Activated T-cell treated with anti-CD3 and anti-CD28 coated beads, Interleukin-2, amount 50 U/mL, for 72 hours (primary cell): Measurements from ENCODE around the gene C2CD2. TPM values are rescaled to one million over a fixed set of nuclear protein-coding genes. Genes with fewer than 3 reads are reported as not detected.

Experiments used
- ATAC-seq, 2 donors: fragments of 150-1000 bp; cut with Tn5 transposase; replicated peaks in 1 of 2; 2 replicates each; pipeline ENCODE4 v1.10.0; 2021; ENCODE audit warnings: moderate library complexity in 2 of 2, mild to moderate bottlenecking in 1 of 2
- DNase-seq, 2 donors: peaks; one replicate each; pipeline ENCODE4 v3.0.0; 2021 to 2022; ENCODE audit warnings: mixed read lengths in 1 of 2
- H3K27ac Mint-ChIP-seq: one replicate; pipeline ENCODE4 v1.8.0; 2022; ENCODE audit warnings: mild to moderate bottlenecking, moderate library complexity, mixed read lengths
- H3K27me3 Mint-ChIP-seq: one replicate; pipeline ENCODE4 v1.8.0; 2022; ENCODE audit warnings: low read depth, mixed read lengths
- H3K36me3 Mint-ChIP-seq, 2 donors: one replicate each; pipeline ENCODE4 v1.8.0; 2022; ENCODE audit warnings: mixed read lengths in 2 of 2, mild to moderate bottlenecking in 1 of 2; ENCODE audit not compliant: insufficient read depth in 2 of 2
- H3K4me1 Mint-ChIP-seq: one replicate; pipeline ENCODE4 v1.8.0; 2022; ENCODE audit warnings: low read depth, mixed read lengths
- H3K4me3 Mint-ChIP-seq, 2 donors: one replicate each; pipeline ENCODE4 v1.8.0; 2022; ENCODE audit warnings: mild to moderate bottlenecking in 2 of 2, mixed read lengths in 2 of 2, moderate library complexity in 2 of 2
- H3K9me3 Mint-ChIP-seq, 2 donors: one replicate each; pipeline ENCODE4 v1.8.0; 2022; ENCODE audit warnings: mixed read lengths in 2 of 2
- total RNA-seq, 2 donors: library from RNA; stranded (reverse); gene quantifications; one replicate each; pipeline ENCODE4 v1.2.3, GENCODE V29; 2022

Gene C2CD2
- total RNA-seq, 2 donors from 2014 or later: 6.9 to 15.1 TPM

DNA sequence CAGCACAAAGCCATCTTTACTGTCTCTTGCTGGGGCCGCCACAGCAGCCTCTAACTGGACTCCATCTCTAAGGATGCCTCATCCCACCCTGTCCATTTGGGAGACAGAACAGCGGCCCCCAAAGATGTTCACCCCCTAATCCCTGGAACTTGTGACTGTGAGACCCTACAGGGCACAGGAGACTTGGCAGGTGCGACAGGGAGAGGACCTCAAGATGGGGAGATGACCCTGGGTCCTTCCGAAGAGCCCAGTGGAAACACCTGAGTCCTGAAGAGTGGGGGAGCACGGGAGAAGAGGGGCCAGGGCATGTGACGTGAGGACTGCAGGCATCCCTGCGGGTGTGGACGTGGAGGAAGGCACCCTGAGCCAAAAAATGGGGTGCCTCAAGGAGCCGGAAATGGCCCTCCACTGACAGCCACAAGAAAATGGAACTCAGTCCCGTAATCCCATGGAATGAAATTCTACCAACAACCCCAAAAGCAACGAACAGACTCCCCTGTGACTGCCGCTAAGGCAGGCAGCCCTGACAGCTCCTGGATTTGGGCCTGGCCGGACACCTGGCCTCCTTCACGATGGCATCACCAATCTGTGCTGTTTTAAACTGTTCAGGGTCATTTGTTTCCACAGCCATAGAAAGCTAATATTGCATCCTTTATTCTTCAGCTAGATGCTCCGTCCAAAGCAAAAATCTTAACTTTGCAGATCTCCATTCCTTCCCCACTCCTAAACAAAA, 34.0 kb downstream of the C2CD2 start:
- H3K27ac Mint-ChIP-seq: no peak overlapping the region
- no peak overlapping the region for H3K4me3 Mint-ChIP-seq
- peaks cover 43% of the 10 kb centered on the region for H3K4me1 Mint-ChIP-seq
- H3K9me3 Mint-ChIP-seq: no peaks in the 10 kb centered on the region
- H3K27me3 Mint-ChIP-seq: no peaks in the 10 kb centered on the region
- no peak for ATAC-seq
- no peak for DNase-seq
- peaks cover 0 to 2% of the 10 kb centered on the region in 2 donors for H3K36me3 Mint-ChIP-seq

DNA sequence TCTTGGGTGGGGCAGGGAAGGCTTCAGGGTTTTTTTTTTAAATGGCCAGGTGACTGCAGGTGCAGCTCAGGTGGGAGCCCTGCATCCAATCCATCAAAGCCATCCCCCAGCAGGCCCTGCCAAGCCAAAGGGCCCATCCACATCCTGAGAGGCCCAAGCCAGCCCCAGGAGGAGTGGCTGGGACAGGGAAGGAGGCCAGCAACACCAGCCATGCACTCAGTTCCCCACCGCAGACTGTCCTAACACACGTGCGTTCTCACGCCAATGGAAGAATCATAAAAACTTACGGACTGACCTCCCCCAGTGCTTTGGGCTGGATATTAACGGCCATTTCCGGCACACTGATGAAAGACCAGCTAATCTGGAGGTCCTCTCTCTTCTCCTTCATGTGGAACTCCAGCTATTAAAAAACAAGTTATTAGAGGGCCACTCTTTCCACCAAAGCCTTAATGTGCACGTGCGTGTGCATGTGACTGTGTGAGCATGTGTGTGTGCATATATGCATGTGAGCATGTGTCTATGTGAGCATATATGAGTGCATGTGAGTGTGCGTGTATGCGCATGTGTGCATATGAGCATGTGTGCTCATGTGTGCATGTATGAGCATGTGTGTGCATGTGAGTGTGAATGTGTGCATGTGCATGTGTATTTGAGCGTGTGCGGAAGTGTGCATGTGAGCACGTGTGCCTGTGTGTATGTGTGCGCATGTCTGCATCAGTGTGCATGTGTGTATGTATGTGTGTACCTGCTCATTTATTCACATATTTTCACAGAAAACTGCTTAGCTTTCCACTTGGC, 35.1 kb downstream of the C2CD2 start:
- no peaks in the 10 kb centered on the region for H3K9me3 Mint-ChIP-seq
- H3K27ac Mint-ChIP-seq: no peak overlapping the region
- H3K36me3 Mint-ChIP-seq: peaks cover 0 to 2% of the 10 kb centered on the region in 2 donors
- no peaks in the 10 kb centered on the region for H3K27me3 Mint-ChIP-seq
- DNase-seq: no peak
- H3K4me3 Mint-ChIP-seq: no peak overlapping the region
- ATAC-seq: no peak
- H3K4me1 Mint-ChIP-seq: peaks cover 32% of the 10 kb centered on the region

DNA sequence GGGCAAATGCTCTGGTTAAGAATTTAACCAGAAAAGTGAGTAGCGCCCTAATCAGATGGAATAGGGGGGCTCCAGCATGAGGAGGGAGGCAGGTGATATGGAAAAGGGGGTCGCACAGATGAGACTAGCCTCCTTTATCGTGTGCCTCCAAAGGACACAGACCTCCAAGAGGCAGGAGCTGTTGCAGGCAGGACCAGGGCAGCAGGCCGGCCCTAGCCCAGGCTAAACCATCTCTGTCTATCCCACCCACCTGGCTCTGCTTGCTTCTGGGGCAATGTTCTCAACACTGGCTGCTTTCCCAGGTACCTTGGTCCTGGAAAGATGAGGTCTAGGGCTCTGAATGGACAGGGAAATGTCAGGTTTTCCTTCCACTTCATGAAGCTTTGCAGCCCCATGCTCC, 36.3 kb downstream of the C2CD2 start:
- Mint-ChIP-seq H3K4me3 (no peak overlapping the region), H3K9me3 (no peaks in the 10 kb centered on the region), H3K36me3 (peaks cover 0 to 2% of the 10 kb centered on the region in 2 donors), H3K27me3 (no peaks in the 10 kb centered on the region), H3K4me1 (peaks cover 20% of the 10 kb centered on the region), H3K27ac (no peak overlapping the region)
- ATAC-seq (no peak), DNase-seq (no peak)

DNA sequence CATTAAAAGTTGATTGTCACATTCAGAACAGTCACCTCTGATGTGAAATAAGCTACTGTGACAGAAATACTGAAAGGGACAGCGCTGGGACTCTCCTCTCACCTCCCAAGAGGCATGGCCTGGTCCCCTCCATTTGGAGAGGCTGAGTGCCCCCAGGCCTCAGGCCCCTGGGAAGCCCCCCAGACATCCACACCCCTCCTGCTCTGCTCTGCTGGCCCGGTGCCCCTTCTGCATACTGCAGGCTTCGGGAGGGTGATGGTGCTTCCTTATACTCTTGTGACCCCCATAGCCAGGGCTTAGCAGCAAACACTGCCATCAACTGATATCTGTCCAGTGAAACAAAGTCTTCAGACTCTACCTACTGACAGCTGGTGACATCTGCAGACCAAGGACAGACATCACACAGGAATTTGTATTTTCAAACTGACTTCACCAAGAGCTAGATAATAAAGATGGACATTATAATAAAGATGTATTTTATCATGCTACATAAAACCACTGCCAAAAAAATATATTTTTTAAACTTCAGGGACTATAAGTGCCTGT, 36.9 kb downstream of the C2CD2 start:
- Mint-ChIP-seq H3K27me3 (no peaks in the 10 kb centered on the region), H3K4me3 (no peak overlapping the region), H3K4me1 (peaks cover 14% of the 10 kb centered on the region), H3K27ac (no peak overlapping the region), H3K36me3 (peaks cover 0 to 2% of the 10 kb centered on the region in 2 donors), H3K9me3 (no peaks in the 10 kb centered on the region)
- DNase-seq (no peak), ATAC-seq (no peak)

DNA sequence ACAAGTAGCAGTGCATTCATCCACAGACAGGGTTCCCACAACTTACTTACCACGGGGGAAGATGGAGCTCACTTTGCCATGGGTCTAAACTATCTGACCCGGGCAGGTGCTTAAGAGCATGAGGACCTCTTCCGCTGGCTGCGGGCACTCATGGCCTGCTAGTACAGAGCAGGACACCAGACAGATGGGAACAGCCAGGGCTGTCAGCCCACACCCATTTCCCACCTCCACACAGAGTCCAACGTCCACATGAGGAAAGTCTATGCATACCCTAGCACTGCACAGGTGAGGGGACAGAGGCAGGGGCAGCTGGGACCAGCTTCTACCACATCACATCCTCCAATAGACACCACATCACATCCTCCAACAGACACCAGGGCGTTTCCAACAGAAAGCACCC, 38.9 kb downstream of the C2CD2 start:
- H3K27ac Mint-ChIP-seq: no peak overlapping the region
- H3K4me1 Mint-ChIP-seq: no peaks in the 10 kb centered on the region
- ATAC-seq (no peak), DNase-seq (no peak)
- H3K27me3 Mint-ChIP-seq: no peaks in the 10 kb centered on the region
- H3K36me3 Mint-ChIP-seq: peaks cover 0 to 2% of the 10 kb centered on the region in 2 donors
- no peaks in the 10 kb centered on the region for H3K9me3 Mint-ChIP-seq
- no peak overlapping the region for H3K4me3 Mint-ChIP-seq

DNA sequence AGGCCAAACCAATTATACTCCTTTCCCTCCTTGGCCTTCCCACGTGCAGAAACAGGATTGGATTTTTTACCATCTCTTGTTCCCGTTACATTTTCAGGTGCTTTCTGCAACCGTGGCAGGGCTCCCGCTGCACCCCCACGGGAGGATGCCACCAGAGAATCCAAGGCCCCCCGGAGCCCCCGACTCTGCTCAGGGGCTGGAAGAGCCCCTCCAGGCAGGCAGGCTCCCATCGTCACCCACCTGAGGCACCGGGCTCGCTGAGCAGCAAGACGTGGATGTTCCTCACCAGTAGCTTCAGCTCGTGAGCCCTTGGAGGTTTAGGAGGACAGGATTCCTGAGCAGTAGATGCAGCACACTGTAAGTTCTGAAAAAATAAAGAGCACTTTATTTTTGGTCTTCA, 39.5 kb downstream of the C2CD2 start:
- no peak for DNase-seq

DNA sequence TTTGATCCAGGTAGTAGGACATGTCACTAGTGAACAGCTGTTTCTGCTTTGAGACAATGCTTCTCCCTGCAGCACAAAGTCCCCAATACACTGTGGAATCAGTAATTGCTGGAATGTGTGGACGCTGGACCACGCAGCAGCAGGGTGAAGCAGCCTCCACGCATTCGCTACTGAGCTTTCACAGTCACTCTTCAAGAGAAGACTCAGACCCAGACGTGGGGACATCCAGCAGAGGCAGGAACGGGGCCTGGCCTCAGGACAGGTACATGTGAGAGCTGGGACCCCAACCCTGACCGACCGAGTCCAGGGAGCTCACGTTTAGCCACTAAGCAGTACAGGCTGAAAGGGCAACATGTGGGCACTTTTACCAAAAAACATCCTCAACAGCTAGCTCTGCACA, 40.6 kb downstream of the C2CD2 start:
- no peak for ATAC-seq

More for the DNA sequence above, 39.5 kb downstream of the C2CD2 start:
- ATAC-seq: no peak
- no peaks in the 10 kb centered on the region for H3K27me3 Mint-ChIP-seq
- peaks cover 0 to 2% of the 10 kb centered on the region in 2 donors for H3K36me3 Mint-ChIP-seq
- H3K27ac Mint-ChIP-seq: no peak overlapping the region
- H3K9me3 Mint-ChIP-seq: no peaks in the 10 kb centered on the region
- H3K4me1 Mint-ChIP-seq: no peaks in the 10 kb centered on the region
- H3K4me3 Mint-ChIP-seq: no peak overlapping the region

DNA sequence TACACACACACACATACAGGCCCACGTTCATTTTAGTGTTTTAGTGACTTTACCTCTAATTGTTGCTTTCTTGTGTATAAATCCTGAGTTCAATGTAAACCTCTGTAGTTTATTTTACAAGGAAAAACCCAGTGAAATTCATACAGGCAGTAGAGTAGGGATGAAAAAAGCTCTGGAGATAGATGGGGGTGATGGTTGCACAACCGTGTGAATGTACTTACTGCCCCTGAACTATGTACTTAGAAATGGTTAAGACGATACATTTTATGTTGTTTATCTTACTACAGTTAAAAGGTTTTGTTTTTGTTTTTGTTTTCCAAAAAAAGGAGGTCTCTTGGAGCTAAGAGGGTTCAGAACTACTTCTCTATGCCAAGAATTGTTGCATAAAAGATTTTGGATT, 45.0 kb downstream of the C2CD2 start:
- no peaks in the 10 kb centered on the region for H3K9me3 Mint-ChIP-seq
- DNase-seq (no peak), ATAC-seq (no peak)
- no peaks in the 10 kb centered on the region for H3K27me3 Mint-ChIP-seq
- H3K27ac Mint-ChIP-seq: no peak overlapping the region
- peaks cover 1% of the 10 kb centered on the region for H3K4me1 Mint-ChIP-seq
- no peak overlapping the region for H3K4me3 Mint-ChIP-seq
- peaks cover 0 to 2% of the 10 kb centered on the region in 2 donors for H3K36me3 Mint-ChIP-seq

More for the DNA sequence above, 40.6 kb downstream of the C2CD2 start:
- H3K27ac Mint-ChIP-seq: no peak overlapping the region
- peaks cover 0 to 2% of the 10 kb centered on the region in 2 donors for H3K36me3 Mint-ChIP-seq
- no peak overlapping the region for H3K4me3 Mint-ChIP-seq
- no peaks in the 10 kb centered on the region for H3K9me3 Mint-ChIP-seq
- no peaks in the 10 kb centered on the region for H3K4me1 Mint-ChIP-seq
- no peak for DNase-seq
- no peaks in the 10 kb centered on the region for H3K27me3 Mint-ChIP-seq

DNA sequence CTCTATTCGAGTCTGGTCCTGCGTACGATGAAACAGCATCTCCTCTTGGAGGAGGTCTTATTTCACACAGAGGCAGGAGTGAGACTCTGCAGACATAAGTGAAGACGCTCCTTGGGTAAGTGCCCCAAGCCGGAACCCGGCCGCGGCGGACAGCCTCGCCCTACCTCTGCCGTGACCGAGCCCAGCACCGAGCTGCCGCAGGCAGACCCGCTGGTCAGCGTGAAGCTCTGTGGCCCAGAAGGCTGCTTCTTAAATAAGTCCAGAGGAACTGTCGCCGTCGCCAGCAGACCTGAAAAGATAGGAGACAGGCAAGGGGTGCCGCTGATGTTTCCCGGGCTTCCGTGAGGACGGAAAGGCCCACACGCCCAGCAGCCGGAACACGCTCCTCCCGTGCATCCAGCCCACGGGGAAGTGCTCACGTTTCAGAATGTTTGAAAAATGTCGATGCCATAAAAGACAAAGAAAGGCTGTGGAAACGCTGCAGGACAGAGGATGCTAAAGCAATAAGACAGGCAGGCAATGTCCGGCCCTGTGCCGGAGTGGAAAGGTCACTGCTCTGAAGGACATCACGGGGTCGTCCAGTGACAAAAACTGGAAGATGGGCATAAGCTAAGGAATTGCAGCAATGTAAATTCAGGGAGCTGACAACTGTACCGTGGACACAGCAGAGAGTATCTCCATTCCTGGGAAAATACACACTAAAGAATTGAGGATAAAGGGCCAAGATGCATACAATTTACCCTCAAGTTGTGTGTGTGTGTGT, 46.1 kb downstream of the C2CD2 start:
- H3K27ac Mint-ChIP-seq: no peak overlapping the region
- H3K27me3 Mint-ChIP-seq: no peaks in the 10 kb centered on the region
- peaks cover 6% of the 10 kb centered on the region for H3K4me1 Mint-ChIP-seq
- no peak overlapping the region for H3K4me3 Mint-ChIP-seq
- H3K9me3 Mint-ChIP-seq: no peaks in the 10 kb centered on the region
- peaks cover 0 to 2% of the 10 kb centered on the region in 2 donors for H3K36me3 Mint-ChIP-seq
- ATAC-seq: no peak
- DNase-seq: no peak

DNA sequence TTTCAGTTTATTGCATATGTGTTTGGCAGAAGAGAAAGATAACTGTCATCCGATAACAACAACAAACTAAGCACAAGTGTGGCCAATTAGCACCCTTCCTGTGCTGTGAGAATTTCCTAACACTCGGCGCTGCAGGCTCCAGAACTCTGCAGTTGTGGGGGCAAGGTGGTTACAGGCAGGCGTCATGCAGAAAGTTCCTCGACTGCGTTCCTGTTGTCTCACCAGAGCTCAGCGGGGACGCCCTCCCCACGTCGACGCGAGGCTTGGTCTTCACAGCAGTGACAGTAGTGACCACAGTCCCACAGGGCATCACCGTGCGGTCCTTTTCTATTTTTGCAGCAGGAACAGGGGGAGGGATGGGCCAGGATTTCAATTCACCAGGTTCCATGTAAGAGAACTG, 47.0 kb downstream of the C2CD2 start:
- Mint-ChIP-seq H3K9me3 (no peaks in the 10 kb centered on the region), H3K4me3 (no peak overlapping the region), H3K4me1 (peaks cover 13% of the 10 kb centered on the region), H3K27me3 (no peaks in the 10 kb centered on the region), H3K27ac (no peak overlapping the region), H3K36me3 (peaks cover 0 to 2% of the 10 kb centered on the region in 2 donors)
- ATAC-seq (no peak), DNase-seq (no peak)

DNA sequence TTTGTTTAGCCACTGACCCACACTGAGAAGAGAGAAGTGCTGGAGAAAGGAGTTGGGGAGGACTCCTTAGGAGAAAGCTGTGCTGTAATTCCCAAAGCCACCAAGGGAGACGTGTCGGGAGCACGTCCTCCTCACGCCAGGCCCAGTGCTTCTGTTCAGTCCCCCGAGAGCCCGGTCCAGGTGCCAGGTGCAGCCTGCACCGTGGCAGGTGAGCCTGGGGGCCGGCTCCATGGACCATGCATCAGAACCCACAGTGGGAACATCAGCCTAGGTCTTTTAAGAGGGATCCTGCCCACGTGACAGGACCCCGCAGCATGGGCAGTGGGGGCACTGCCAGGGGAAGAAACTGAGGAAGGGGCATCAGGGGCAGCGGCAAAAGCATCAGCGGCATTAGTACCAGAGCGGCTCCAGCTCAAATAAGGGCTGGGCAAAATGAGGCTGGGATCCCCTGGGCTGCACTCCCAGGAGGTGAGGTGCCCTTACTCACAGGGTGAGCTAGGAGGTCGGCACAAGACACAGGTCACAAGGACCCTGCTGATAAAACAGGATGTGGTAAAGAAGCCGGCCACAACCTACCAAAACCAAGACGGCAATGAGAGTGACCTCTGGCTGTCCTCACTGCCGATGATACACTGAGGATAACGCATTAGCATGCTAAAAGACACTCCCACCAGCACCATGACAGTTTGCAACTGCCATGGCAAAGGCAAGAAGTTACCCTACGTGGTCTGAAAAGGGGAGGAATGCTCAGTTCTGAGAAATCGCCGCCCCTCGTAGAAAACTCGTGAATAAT, 50.1 kb downstream of the C2CD2 start:
- H3K9me3 Mint-ChIP-seq: no peaks in the 10 kb centered on the region
- H3K4me1 Mint-ChIP-seq: peaks cover 44% of the 10 kb centered on the region
- H3K27me3 Mint-ChIP-seq: no peaks in the 10 kb centered on the region
- no peak for DNase-seq
- H3K36me3 Mint-ChIP-seq: peaks cover 3 to 7% of the 10 kb centered on the region in 2 donors
- no peak overlapping the region for H3K4me3 Mint-ChIP-seq
- no peak overlapping the region for H3K27ac Mint-ChIP-seq
- no peak for ATAC-seq

DNA sequence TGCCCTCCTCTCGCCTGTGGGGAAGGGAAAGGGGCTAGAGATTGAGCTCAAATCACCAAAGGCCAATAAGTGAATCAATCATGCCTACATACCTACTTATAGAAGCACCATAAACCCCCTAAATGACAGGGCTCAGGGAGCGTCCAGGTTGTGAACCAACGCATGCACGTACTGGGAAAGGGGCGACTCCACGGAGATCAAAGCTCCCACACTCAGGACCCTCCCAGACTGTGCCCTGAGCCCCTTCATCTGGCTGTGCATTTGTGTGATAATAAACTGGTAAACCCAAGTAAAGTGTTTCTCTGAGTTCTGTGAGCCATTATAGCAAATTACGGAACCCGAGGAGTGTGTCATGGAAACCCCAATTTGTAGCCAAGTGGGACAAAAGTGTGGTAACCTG, 50.9 kb downstream of the C2CD2 start:
- Mint-ChIP-seq H3K9me3 (no peaks in the 10 kb centered on the region), H3K4me1 (peaks cover 52% of the 10 kb centered on the region)

More for the DNA sequence above, 50.9 kb downstream of the C2CD2 start:
- no peaks in the 10 kb centered on the region for H3K27me3 Mint-ChIP-seq
- DNase-seq: no peak
- peaks cover 3 to 7% of the 10 kb centered on the region in 2 donors for H3K36me3 Mint-ChIP-seq
- no peak overlapping the region for H3K4me3 Mint-ChIP-seq
- H3K27ac Mint-ChIP-seq: no peak overlapping the region
- ATAC-seq: no peak
